ENCODE results near the gene USP22. TPM values are rescaled to one million over a fixed set of nuclear protein-coding genes. Genes with fewer than 3 reads are reported as not detected.

USP22 gene
- total RNA-seq, 1 donor from 2014 or later = 160 TPM

GRCh38 chr17:21082001-21082436 lies 39.2 kb upstream of the USP22 start:
- Histone ChIP-seq H3K36me3 (no peaks in the 10 kb centered on the region), H3K27ac (no peak overlapping the region), H3K4me1 (no peaks in the 10 kb centered on the region), H3K27me3 (no peaks in the 10 kb centered on the region), H3K4me3 (no peak overlapping the region), H3K9me3 (no peaks in the 10 kb centered on the region)
- intact Hi-C loops (cut with DNase I) = no loop called here
- TF ChIP-seq CTCF (IDR thresholded peaks at IDR 0.05) = no peak
- no peak for DNase-seq
- no peak for ATAC-seq

DNA sequence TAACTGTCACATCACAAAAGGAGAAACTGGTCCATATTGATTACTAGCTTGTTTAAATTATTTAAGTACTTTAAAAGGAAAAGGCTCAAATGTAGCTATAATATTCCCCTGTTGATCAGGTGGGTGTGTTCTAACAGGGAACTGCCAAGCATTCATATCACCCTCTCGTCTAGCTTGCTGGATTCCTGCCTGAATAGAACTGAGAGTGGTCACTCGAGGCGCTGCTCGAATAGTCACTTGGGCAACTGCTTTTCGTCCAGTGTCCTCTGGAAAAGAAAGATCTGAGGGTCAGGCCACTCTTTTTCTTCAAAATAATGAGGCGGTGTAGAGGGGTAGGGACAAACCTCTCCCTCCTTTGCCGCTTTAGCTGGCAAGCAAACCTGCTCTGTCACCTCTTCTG lies 36.4 kb upstream of the USP22 start:
- intact Hi-C loops (cut with DNase I) = no loop called here
- H3K36me3 ChIP-seq = no peaks in the 10 kb centered on the region
- H3K4me1 ChIP-seq = no peaks in the 10 kb centered on the region
- ATAC-seq (no peak), DNase-seq (no peak)
- H3K4me3 ChIP-seq = no peak overlapping the region
- no peaks in the 10 kb centered on the region for H3K27me3 ChIP-seq
- TF ChIP-seq CTCF (IDR thresholded peaks at IDR 0.05) = no peak
- no peak overlapping the region for H3K27ac ChIP-seq
- no peaks in the 10 kb centered on the region for H3K9me3 ChIP-seq

- Histone ChIP-seq H3K27me3 (no peaks in the 10 kb centered on the region), H3K27ac (no peak overlapping the region), H3K9me3 (no peaks in the 10 kb centered on the region), H3K4me1 (no peaks in the 10 kb centered on the region), H3K36me3 (no peaks in the 10 kb centered on the region), H3K4me3 (no peak overlapping the region)
- intact Hi-C loops (cut with DNase I) = no loop called here
- TF ChIP-seq CTCF (IDR thresholded peaks at IDR 0.05) = no peak
- ATAC-seq (no peak), DNase-seq (no peak)
Measured at GRCh38 chr17:21078016-21078780, 35.4 kb upstream of the USP22 start.

- H3K4me3 ChIP-seq = no peak overlapping the region
- H3K27me3 ChIP-seq = no peaks in the 10 kb centered on the region
- H3K4me1 ChIP-seq = no peaks in the 10 kb centered on the region
- H3K36me3 ChIP-seq = no peaks in the 10 kb centered on the region
- no peak for DNase-seq
- ATAC-seq = no peak
- H3K9me3 ChIP-seq = no peaks in the 10 kb centered on the region
- intact Hi-C loops (cut with DNase I) = no loop called here
- H3K27ac ChIP-seq = no peak overlapping the region
- no peak for TF ChIP-seq CTCF (IDR thresholded peaks at IDR 0.05)
Measured at GRCh38 chr17:21077281-21077680, 34.5 kb upstream of the USP22 start.

- no peak for TF ChIP-seq CTCF (IDR thresholded peaks at IDR 0.05)
- H3K27ac ChIP-seq = no peak overlapping the region
- H3K9me3 ChIP-seq = no peaks in the 10 kb centered on the region
- DNase-seq = no peak
- H3K4me1 ChIP-seq = no peaks in the 10 kb centered on the region
- intact Hi-C loops (cut with DNase I) = no loop called here
- no peak for ATAC-seq
- no peak overlapping the region for H3K4me3 ChIP-seq
- H3K36me3 ChIP-seq = no peaks in the 10 kb centered on the region
- H3K27me3 ChIP-seq = no peaks in the 10 kb centered on the region
Measured at GRCh38 chr17:21076242-21076641, 33.4 kb upstream of the USP22 start.

- DNase-seq (no peak), ATAC-seq (no peak)
- intact Hi-C loops (cut with DNase I) = no loop called here
- Histone ChIP-seq H3K9me3 (no peaks in the 10 kb centered on the region), H3K27ac (no peak overlapping the region), H3K36me3 (no peaks in the 10 kb centered on the region), H3K27me3 (no peaks in the 10 kb centered on the region), H3K4me3 (no peak overlapping the region), H3K4me1 (no peaks in the 10 kb centered on the region)
- TF ChIP-seq CTCF (IDR thresholded peaks at IDR 0.05) = no peak
Measured at GRCh38 chr17:21075739-21076085, 32.9 kb upstream of the USP22 start.
